ENCODE data around the gene PSENEN.

The PSENEN gene

GRCh38 chr19:35780058-35780457 lies 34.6 kb downstream of the PSENEN start:
- Mint-ChIP-seq H3K9me3 (ENCODE audit: low read depth) (no peaks in the 10 kb centered on the region), H3K36me3 (no peaks in the 10 kb centered on the region), H3K4me3 (no peak overlapping the region), H3K4me1 (ENCODE audit: low read depth) (peaks cover 1% of the 10 kb centered on the region), H3K27ac (no peak overlapping the region), H3K27me3 (no peaks in the 10 kb centered on the region)

GRCh38 chr19:35780717-35781116 lies 35.3 kb downstream of the PSENEN start:
- no peaks in the 10 kb centered on the region for H3K36me3 Mint-ChIP-seq
- H3K27ac Mint-ChIP-seq, result no peak overlapping the region
- no peak overlapping the region for H3K4me3 Mint-ChIP-seq
- H3K27me3 Mint-ChIP-seq, result no peaks in the 10 kb centered on the region
- H3K9me3 Mint-ChIP-seq (ENCODE audit: low read depth), result no peaks in the 10 kb centered on the region
- no peaks in the 10 kb centered on the region for H3K4me1 Mint-ChIP-seq (ENCODE audit: low read depth)

GRCh38 chr19:35781650-35782049 lies 36.2 kb downstream of the PSENEN start:
- Mint-ChIP-seq H3K27me3 (no peaks in the 10 kb centered on the region), H3K4me1 (ENCODE audit: low read depth) (no peaks in the 10 kb centered on the region), H3K9me3 (ENCODE audit: low read depth) (no peaks in the 10 kb centered on the region), H3K36me3 (no peaks in the 10 kb centered on the region), H3K4me3 (no peak overlapping the region), H3K27ac (no peak overlapping the region)

GRCh38 chr19:35782589-35782988 lies 37.1 kb downstream of the PSENEN start:
- Mint-ChIP-seq H3K4me1 (ENCODE audit: low read depth) (no peaks in the 10 kb centered on the region), H3K4me3 (no peak overlapping the region), H3K27ac (no peak overlapping the region), H3K36me3 (no peaks in the 10 kb centered on the region), H3K9me3 (ENCODE audit: low read depth) (no peaks in the 10 kb centered on the region), H3K27me3 (no peaks in the 10 kb centered on the region)

- no peak overlapping the region for H3K27ac Mint-ChIP-seq
- no peaks in the 10 kb centered on the region for H3K27me3 Mint-ChIP-seq
- H3K4me3 Mint-ChIP-seq, result no peak overlapping the region
Measured at GRCh38 chr19:35783469-35784434, 38.3 kb downstream of the PSENEN start.

GRCh38 chr19:35784503-35785338 lies 39.3 kb downstream of the PSENEN start:
- no peaks in the 10 kb centered on the region for H3K27me3 Mint-ChIP-seq
- H3K36me3 Mint-ChIP-seq, result no peaks in the 10 kb centered on the region
- H3K27ac Mint-ChIP-seq, result no peak overlapping the region
- no peak overlapping the region for H3K4me3 Mint-ChIP-seq
- H3K4me1 Mint-ChIP-seq (ENCODE audit: low read depth), result no peaks in the 10 kb centered on the region
- H3K9me3 Mint-ChIP-seq (ENCODE audit: low read depth), result no peaks in the 10 kb centered on the region

More at GRCh38 chr19:35783469-35784434, 38.3 kb downstream of the PSENEN start:
- H3K4me1 Mint-ChIP-seq (ENCODE audit: low read depth), result no peaks in the 10 kb centered on the region
- H3K36me3 Mint-ChIP-seq, result no peaks in the 10 kb centered on the region
- no peaks in the 10 kb centered on the region for H3K9me3 Mint-ChIP-seq (ENCODE audit: low read depth)

GRCh38 chr19:35785339-35785627 lies 39.8 kb downstream of the PSENEN start:
- Mint-ChIP-seq H3K4me1 (ENCODE audit: low read depth) (no peaks in the 10 kb centered on the region), H3K4me3 (no peak overlapping the region), H3K27me3 (no peaks in the 10 kb centered on the region), H3K9me3 (ENCODE audit: low read depth) (no peaks in the 10 kb centered on the region), H3K27ac (no peak overlapping the region), H3K36me3 (no peaks in the 10 kb centered on the region)

GRCh38 chr19:35786299-35787160 lies 41.1 kb downstream of the PSENEN start:
- Mint-ChIP-seq H3K27me3 (no peaks in the 10 kb centered on the region), H3K4me3 (no peak overlapping the region), H3K4me1 (ENCODE audit: low read depth) (no peaks in the 10 kb centered on the region), H3K9me3 (ENCODE audit: low read depth) (no peaks in the 10 kb centered on the region), H3K27ac (no peak overlapping the region), H3K36me3 (no peaks in the 10 kb centered on the region)

- Mint-ChIP-seq H3K27me3 (no peaks in the 10 kb centered on the region), H3K4me3 (no peak overlapping the region), H3K36me3 (no peaks in the 10 kb centered on the region), H3K4me1 (ENCODE audit: low read depth) (no peaks in the 10 kb centered on the region), H3K9me3 (ENCODE audit: low read depth) (no peaks in the 10 kb centered on the region), H3K27ac (no peak overlapping the region)
Measured at GRCh38 chr19:35787227-35787799, 41.9 kb downstream of the PSENEN start.

GRCh38 chr19:35788205-35788960 lies 42.9 kb downstream of the PSENEN start:
- Mint-ChIP-seq H3K27me3 (peaks cover 2% of the 10 kb centered on the region), H3K4me1 (ENCODE audit: low read depth) (no peaks in the 10 kb centered on the region), H3K9me3 (ENCODE audit: low read depth) (no peaks in the 10 kb centered on the region), H3K36me3 (no peaks in the 10 kb centered on the region), H3K4me3 (no peak overlapping the region), H3K27ac (no peak overlapping the region)

GRCh38 chr19:35789195-35789977 lies 43.9 kb downstream of the PSENEN start:
- no peaks in the 10 kb centered on the region for H3K9me3 Mint-ChIP-seq (ENCODE audit: low read depth)
- no peaks in the 10 kb centered on the region for H3K4me1 Mint-ChIP-seq (ENCODE audit: low read depth)
- no peak overlapping the region for H3K27ac Mint-ChIP-seq
- H3K36me3 Mint-ChIP-seq, result no peaks in the 10 kb centered on the region
- no peak overlapping the region for H3K4me3 Mint-ChIP-seq
- H3K27me3 Mint-ChIP-seq, result peaks cover 4% of the 10 kb centered on the region

GRCh38 chr19:35789978-35790944 lies 44.8 kb downstream of the PSENEN start:
- H3K4me3 Mint-ChIP-seq, result no peak overlapping the region
- H3K27me3 Mint-ChIP-seq, result peaks cover 4% of the 10 kb centered on the region
- no peaks in the 10 kb centered on the region for H3K36me3 Mint-ChIP-seq
- H3K9me3 Mint-ChIP-seq (ENCODE audit: low read depth), result no peaks in the 10 kb centered on the region
- no peak overlapping the region for H3K27ac Mint-ChIP-seq
- H3K4me1 Mint-ChIP-seq (ENCODE audit: low read depth), result no peaks in the 10 kb centered on the region
